Measurements from ENCODE around the gene ITCH.

DNA sequence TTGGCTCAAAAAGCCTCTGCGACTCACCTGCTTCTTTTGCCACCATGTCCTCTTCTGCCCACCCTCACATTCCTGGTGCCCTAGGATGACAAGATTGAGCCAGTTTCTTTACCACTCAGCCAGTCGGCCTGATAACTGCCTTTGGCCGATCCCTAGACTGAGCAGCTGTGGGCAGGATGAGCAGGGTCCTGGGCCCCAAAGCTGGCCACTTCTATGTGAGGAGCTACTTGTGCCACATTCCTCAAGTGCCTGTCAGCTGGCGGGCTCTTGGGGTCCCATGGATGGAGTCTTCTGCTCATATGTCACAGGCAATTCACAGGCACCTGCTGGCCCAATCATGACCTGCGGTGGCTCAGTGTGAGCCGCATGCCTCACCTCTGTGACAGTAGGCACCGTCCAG is 169.7 kb downstream of the ITCH start:
- no peak for TF ChIP-seq EZH2 (IDR thresholded peaks at IDR 0.05)
- no peak for TF ChIP-seq POLR2AphosphoS5 (IDR thresholded peaks at IDR 0.05; ENCODE audit: borderline replicate concordance, low read depth, low read length)

Data from SK-N-MC (cell line).